Activated T-helper 1 cell treated with Interleukin-2 at 50 U/mL for 16 hours (primary cell): Measurements from ENCODE around the gene HNMT.
"Not testable (repeated sequence)": the region's sequence is repeated elsewhere in the genome, so short reads cannot be mapped to it uniquely, and the experiment has no call there.

Experiments
- DNase-seq: peaks from one replicate; pipeline ENCODE4 v3.0.0-alpha.2; 2020; ENCODE audit warnings: low read depth

HNMT gene

GRCh38 chr2:137975280-137976271, 11.3 kb downstream of the HNMT start:
- no peak for DNase-seq

GRCh38 chr2:137976274-137976673, 12.0 kb downstream of the HNMT start:
- DNase-seq = no peak

- no peak for DNase-seq
Measured at GRCh38 chr2:137977790-137978189, 13.5 kb downstream of the HNMT start.

- no peak for DNase-seq
Measured at GRCh38 chr2:137980459-137980858, 16.2 kb downstream of the HNMT start.

- no peak for DNase-seq
Measured at GRCh38 chr2:137981112-137981656, 16.9 kb downstream of the HNMT start.

- DNase-seq = no peak
Measured at GRCh38 chr2:137983581-137983980, 19.3 kb downstream of the HNMT start.

- DNase-seq = no peak
Measured at GRCh38 chr2:137986268-137986667, 22.0 kb downstream of the HNMT start.

- no peak for DNase-seq
Measured at GRCh38 chr2:137987011-137987410, 22.7 kb downstream of the HNMT start.

- DNase-seq = no peak
Measured at GRCh38 chr2:137991078-137991477, 26.8 kb downstream of the HNMT start.

GRCh38 chr2:137992039-137992646, 27.9 kb downstream of the HNMT start:
- DNase-seq = no peak

- DNase-seq = not testable (repeated sequence)
Measured at GRCh38 chr2:137993715-137994476, 29.6 kb downstream of the HNMT start.

GRCh38 chr2:137995368-137995767, 31.1 kb downstream of the HNMT start:
- not testable (repeated sequence) for DNase-seq

- DNase-seq = not testable (repeated sequence)
Measured at GRCh38 chr2:137996158-137996557, 31.9 kb downstream of the HNMT start.

GRCh38 chr2:137997733-137998132, 33.5 kb downstream of the HNMT start:
- no peak for DNase-seq

GRCh38 chr2:137998503-137998902, 34.2 kb downstream of the HNMT start:
- DNase-seq = no peak

- no peak for DNase-seq
Measured at GRCh38 chr2:137999273-137999672, 35.0 kb downstream of the HNMT start.

GRCh38 chr2:138000009-138000408, 35.7 kb downstream of the HNMT start:
- no peak for DNase-seq

GRCh38 chr2:138000796-138001195, 36.5 kb downstream of the HNMT start:
- no peak for DNase-seq

GRCh38 chr2:138003411-138003810, 39.1 kb downstream of the HNMT start:
- no peak for DNase-seq

- DNase-seq = no peak
Measured at GRCh38 chr2:138007431-138007830, 43.2 kb downstream of the HNMT start.

- DNase-seq = no peak
Measured at GRCh38 chr2:138009622-138010021, 45.3 kb downstream of the HNMT start.

GRCh38 chr2:138010890-138011289, 46.6 kb downstream of the HNMT start:
- DNase-seq = no peak
